ENCODE measurements around the gene SOX6. TPM values are rescaled to one million over a fixed set of nuclear protein-coding genes. Genes with fewer than 3 reads are reported as not detected.

The SOX6 gene
- total RNA-seq, 1 donor from 2014 or later = 13.4 TPM

GRCh38 chr11:15938121-15938611 lies 418.2 kb downstream of the SOX6 start:
- H3K4me1 Mint-ChIP-seq (ENCODE audit: unreplicated experiment) = no peaks in the 10 kb centered on the region
- no peak overlapping the region for H3K27ac Mint-ChIP-seq (ENCODE audit: unreplicated experiment)
- no peaks in the 10 kb centered on the region for H3K9me3 Mint-ChIP-seq (ENCODE audit: unreplicated experiment)
- peaks cover 4% of the 10 kb centered on the region for H3K27me3 Mint-ChIP-seq (ENCODE audit: unreplicated experiment)
- TF ChIP-seq, protein P1, sequence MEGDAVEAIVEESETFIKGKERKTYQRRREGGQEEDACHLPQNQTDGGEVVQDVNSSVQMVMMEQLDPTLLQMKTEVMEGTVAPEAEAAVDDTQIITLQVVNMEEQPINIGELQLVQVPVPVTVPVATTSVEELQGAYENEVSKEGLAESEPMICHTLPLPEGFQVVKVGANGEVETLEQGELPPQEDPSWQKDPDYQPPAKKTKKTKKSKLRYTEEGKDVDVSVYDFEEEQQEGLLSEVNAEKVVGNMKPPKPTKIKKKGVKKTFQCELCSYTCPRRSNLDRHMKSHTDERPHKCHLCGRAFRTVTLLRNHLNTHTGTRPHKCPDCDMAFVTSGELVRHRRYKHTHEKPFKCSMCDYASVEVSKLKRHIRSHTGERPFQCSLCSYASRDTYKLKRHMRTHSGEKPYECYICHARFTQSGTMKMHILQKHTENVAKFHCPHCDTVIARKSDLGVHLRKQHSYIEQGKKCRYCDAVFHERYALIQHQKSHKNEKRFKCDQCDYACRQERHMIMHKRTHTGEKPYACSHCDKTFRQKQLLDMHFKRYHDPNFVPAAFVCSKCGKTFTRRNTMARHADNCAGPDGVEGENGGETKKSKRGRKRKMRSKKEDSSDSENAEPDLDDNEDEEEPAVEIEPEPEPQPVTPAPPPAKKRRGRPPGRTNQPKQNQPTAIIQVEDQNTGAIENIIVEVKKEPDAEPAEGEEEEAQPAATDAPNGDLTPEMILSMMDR (IDR thresholded peaks at IDR 0.05) = no peak
- no peak overlapping the region for H3K4me3 Mint-ChIP-seq (ENCODE audit: unreplicated experiment)
- DNase-seq (ENCODE audit: extremely low spot score, unreplicated experiment) = peak; percentile 80
- H3K36me3 Mint-ChIP-seq (ENCODE audit: unreplicated experiment) = no peaks in the 10 kb centered on the region

DNA sequence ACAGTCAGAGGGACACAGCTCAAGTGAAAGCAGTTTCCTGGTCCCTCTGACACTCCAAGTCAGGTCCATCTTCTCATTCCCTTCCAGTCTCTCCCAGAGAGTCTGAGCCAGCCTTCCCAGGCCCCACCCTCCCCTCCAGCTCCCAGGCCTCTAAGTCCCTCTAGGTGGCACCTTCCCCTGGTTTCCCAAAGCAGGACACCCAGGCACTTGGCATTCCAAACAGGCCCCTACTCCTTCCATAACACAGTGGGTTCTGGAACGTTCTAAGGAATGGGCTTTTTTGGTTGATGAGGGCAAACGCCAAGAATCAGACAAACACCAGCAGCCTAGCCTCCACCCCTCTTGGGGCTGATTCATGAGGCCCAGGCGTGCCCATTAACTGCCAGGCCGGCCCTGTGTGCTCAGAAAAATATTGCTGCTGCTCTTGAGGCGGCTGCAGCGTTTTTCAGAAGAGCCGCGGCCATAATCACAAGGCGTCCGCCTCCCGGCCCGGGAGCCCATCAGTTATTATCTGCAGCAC lies 418.7 kb downstream of the SOX6 start:
- Mint-ChIP-seq H3K4me3 (ENCODE audit: unreplicated experiment) (no peak overlapping the region), H3K9me3 (ENCODE audit: unreplicated experiment) (no peaks in the 10 kb centered on the region), H3K4me1 (ENCODE audit: unreplicated experiment) (no peaks in the 10 kb centered on the region), H3K27ac (ENCODE audit: unreplicated experiment) (no peak overlapping the region), H3K36me3 (ENCODE audit: unreplicated experiment) (no peaks in the 10 kb centered on the region), H3K27me3 (ENCODE audit: unreplicated experiment) (peaks cover 4% of the 10 kb centered on the region)
- peak; percentile 51 for DNase-seq (ENCODE audit: extremely low spot score, unreplicated experiment)
- TF ChIP-seq, protein P1 (IDR thresholded peaks at IDR 0.05) = peak; percentile 5

- TF ChIP-seq, protein P1 (IDR thresholded peaks at IDR 0.05) = no peak
- H3K27me3 Mint-ChIP-seq (ENCODE audit: unreplicated experiment) = peaks cover 4% of the 10 kb centered on the region
- H3K27ac Mint-ChIP-seq (ENCODE audit: unreplicated experiment) = no peak overlapping the region
- peak; percentile 74 for DNase-seq (ENCODE audit: extremely low spot score, unreplicated experiment)
- H3K4me3 Mint-ChIP-seq (ENCODE audit: unreplicated experiment) = no peak overlapping the region
- no peaks in the 10 kb centered on the region for H3K36me3 Mint-ChIP-seq (ENCODE audit: unreplicated experiment)
- H3K9me3 Mint-ChIP-seq (ENCODE audit: unreplicated experiment) = peaks cover 8% of the 10 kb centered on the region
- H3K4me1 Mint-ChIP-seq (ENCODE audit: unreplicated experiment) = no peaks in the 10 kb centered on the region
Measured at GRCh38 chr11:15936011-15936410, 420.3 kb downstream of the SOX6 start.

DNA sequence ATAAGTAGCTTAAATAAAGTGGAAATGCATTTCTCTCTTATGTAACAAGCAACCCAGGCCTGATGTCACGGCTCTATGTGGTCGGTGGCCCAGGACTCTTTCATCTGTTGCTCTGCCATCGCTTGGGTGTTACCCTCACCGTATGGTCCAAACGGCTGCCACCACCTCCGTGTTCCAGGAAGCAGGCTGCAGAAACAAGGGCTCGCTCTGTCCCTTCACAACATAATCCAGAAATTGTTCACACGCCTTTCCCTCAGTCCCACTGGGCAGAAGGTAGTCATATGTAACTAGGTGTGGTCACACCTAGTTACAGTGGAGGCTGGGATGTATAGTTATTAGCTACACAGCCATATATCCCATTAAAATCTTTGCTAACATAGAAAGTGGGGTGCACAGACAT lies 421.0 kb downstream of the SOX6 start:
- H3K4me3 Mint-ChIP-seq (ENCODE audit: unreplicated experiment) = no peak overlapping the region

DNA sequence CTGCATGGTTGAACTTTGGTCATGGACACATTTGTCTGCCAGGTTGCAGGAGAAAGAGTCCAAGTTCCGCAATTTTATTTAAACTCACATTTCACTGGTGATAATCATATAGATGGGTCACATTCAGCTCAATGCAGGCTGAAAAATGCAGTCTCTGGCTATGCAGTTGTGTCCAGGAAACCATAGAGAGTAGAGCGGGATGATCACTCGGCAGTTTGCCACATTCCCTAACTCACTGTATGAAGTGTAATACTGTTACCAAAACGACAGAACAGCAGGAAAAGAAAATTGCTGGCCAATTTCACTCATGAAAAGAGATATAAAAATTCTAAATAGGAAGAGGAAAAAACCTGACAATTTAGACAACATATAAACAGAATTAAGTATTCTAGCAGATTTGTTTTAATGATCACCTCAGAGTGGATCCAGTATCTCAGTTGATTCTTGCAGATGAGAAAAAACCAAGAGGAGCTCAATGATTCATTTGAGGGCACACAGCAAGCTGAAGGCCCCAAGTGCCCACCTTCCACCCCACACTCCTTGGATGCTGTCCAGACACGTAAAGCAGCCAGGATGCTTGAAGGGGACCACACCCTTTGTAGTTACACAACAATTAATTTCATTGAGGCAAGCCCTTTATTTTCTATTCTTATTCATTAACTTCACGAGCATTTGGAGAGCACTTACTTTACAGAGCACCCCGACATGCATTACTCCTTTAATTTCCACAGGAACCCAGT lies 422.3 kb downstream of the SOX6 start:
- Mint-ChIP-seq H3K27me3 (ENCODE audit: unreplicated experiment) (peaks cover 4% of the 10 kb centered on the region), H3K4me1 (ENCODE audit: unreplicated experiment) (no peaks in the 10 kb centered on the region), H3K9me3 (ENCODE audit: unreplicated experiment) (peaks cover 9% of the 10 kb centered on the region), H3K4me3 (ENCODE audit: unreplicated experiment) (no peak overlapping the region), H3K27ac (ENCODE audit: unreplicated experiment) (no peak overlapping the region), H3K36me3 (ENCODE audit: unreplicated experiment) (no peaks in the 10 kb centered on the region)
- TF ChIP-seq, protein P1 (IDR thresholded peaks at IDR 0.05) = no peak
- no peak for DNase-seq (ENCODE audit: extremely low spot score, unreplicated experiment)

More for the DNA sequence above, 421.0 kb downstream of the SOX6 start:
- H3K36me3 Mint-ChIP-seq (ENCODE audit: unreplicated experiment) = no peaks in the 10 kb centered on the region
- TF ChIP-seq, protein P1 (IDR thresholded peaks at IDR 0.05) = no peak
- H3K27me3 Mint-ChIP-seq (ENCODE audit: unreplicated experiment) = peaks cover 4% of the 10 kb centered on the region
- H3K4me1 Mint-ChIP-seq (ENCODE audit: unreplicated experiment) = no peaks in the 10 kb centered on the region
- H3K27ac Mint-ChIP-seq (ENCODE audit: unreplicated experiment) = no peak overlapping the region
- DNase-seq (ENCODE audit: extremely low spot score, unreplicated experiment) = peak; percentile 48
- peaks cover 9% of the 10 kb centered on the region for H3K9me3 Mint-ChIP-seq (ENCODE audit: unreplicated experiment)
